A673 (cell line): ENCODE data around the gene DYNLRB2. TPM values are rescaled to one million over a fixed set of nuclear protein-coding genes. Genes with fewer than 3 reads are reported as not detected.

ENCODE experiments used
- BruUV-seq: library from RNA; stranded (reverse); fragments of 400-500 nt; replicated peaks from 2 replicates; lab custom pipeline; 2021; lab: Mats Ljungman, UMichigan
- CTCF ChIA-PET: fragments of 300-600 bp; sonication (Branson Sonifier 250); formaldehyde crosslinking; loops from one replicate; lab custom pipeline; 2022; ENCODE audit warnings: antibody characterized with exemption; lab: Charles Lee
- POLR2A ChIA-PET: fragments of 300-600 bp; sonication (Branson Sonifier 250); formaldehyde crosslinking; loops from one replicate; lab custom pipeline; 2022; ENCODE audit warnings: antibody characterized with exemption; ENCODE audit not compliant: low non-redundant PET; lab: Charles Lee
- DNase-seq: peaks from one replicate; pipeline ENCODE4 v3.0.0-alpha.2; 2015; ENCODE audit warnings: low spot score
- H3K27ac ChIP-seq: fragments of 200-600 bp; sonication (generic); 2 replicates; pipeline ENCODE4 v1.5.1; 2016; ENCODE audit warnings: mixed run types, low read depth, mild to moderate bottlenecking, mixed read lengths, antibody characterized with exemption, low read length; ENCODE audit not compliant: poor library complexity, severe bottlenecking
- H3K27me3 ChIP-seq: fragments of 200-600 bp; sonication (generic); replicated peaks from 2 replicates; pipeline ENCODE4 v1.6.1; 2017; ENCODE audit warnings: mixed run types, low read depth, mild to moderate bottlenecking, mixed read lengths, antibody characterized with exemption, low read length; ENCODE audit not compliant: insufficient read depth, poor library complexity
- H3K36me3 ChIP-seq: fragments of 200-600 bp; sonication (generic); 2 replicates; pipeline ENCODE4 v1.6.1; 2016; ENCODE audit warnings: mixed run types, mild to moderate bottlenecking, mixed read lengths, antibody characterized with exemption, low read length; ENCODE audit not compliant: insufficient read depth, poor library complexity, severe bottlenecking
- H3K4me1 ChIP-seq: fragments of 200-600 bp; sonication (generic); 2 replicates; pipeline ENCODE4 v1.6.1; 2017; ENCODE audit warnings: mixed run types, mild to moderate bottlenecking, mixed read lengths, antibody characterized with exemption, low read length; ENCODE audit not compliant: insufficient read depth, poor library complexity, severe bottlenecking
- H3K4me3 ChIP-seq: fragments of 200-600 bp; sonication (generic); 2 replicates; pipeline ENCODE4 v1.5.1; 2016; ENCODE audit warnings: low read depth, mixed run types, mild to moderate bottlenecking, mixed read lengths, low read length; ENCODE audit not compliant: poor library complexity, severe bottlenecking
- H3K9me3 ChIP-seq: fragments of 200-600 bp; sonication (generic); 2 replicates; pipeline ENCODE4 v1.6.1; 2016; ENCODE audit warnings: mixed run types, low read depth, mild to moderate bottlenecking, mixed read lengths, antibody characterized with exemption, low read length; ENCODE audit not compliant: poor library complexity, severe bottlenecking
- EZH2 ChIP-seq: fragments of 200-600 bp; sonication (generic); IDR thresholded peaks from 2 replicates; pipeline ENCODE4 v1.6.1; 2017; ENCODE audit warnings: borderline replicate concordance, low read depth, mild to moderate bottlenecking, mixed read lengths, antibody characterized with exemption, low read length; ENCODE audit not compliant: poor library complexity, severe bottlenecking
- intact Hi-C: fragments of 100-400 bp; cut with micrococcal nuclease; formaldehyde crosslinking; loops from one replicate; pipeline ENCODE4 v1.10.0; 2022; ENCODE audit not compliant: unreplicated experiment
- total RNA-seq: library from RNA; stranded (reverse); gene quantifications from 2 replicates; pipeline ENCODE4 v1.2.3, GENCODE V29; 2021
- TF ChIP-seq, protein P1 (sequence below): fragments of 300-800, 200-600 bp; sonication (generic); conservative IDR thresholded peaks from 2 replicates; pipeline ENCODE4 v1.5.1; 2017; ENCODE audit warnings: low read depth, mild to moderate bottlenecking, antibody characterized with exemption, low read length, moderate library complexity, mixed read lengths

The DYNLRB2 gene
- total RNA-seq, 1 experiment from 2014 or later = not detected

DNA sequence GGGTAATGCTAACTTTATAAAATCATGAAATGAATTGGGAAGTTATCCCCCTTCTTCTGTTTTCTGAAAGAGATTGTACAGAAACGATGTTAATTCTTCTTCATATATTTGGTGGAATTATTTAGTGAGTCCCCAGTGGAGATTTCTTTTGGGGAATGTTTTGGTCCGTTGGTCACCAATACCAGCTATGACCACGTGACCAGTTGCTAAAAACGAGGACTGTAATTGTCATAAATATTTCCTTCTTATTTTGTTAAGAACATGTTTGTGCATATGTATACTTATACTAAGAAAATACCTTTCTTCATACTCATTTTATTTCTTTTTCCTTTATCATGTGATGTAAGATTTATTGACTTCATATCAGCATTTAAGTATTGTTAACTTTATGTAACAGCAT is 10.3 kb upstream of the DYNLRB2 start:
- intact Hi-C loops = no loop called here
- no peak for DNase-seq
- TF ChIP-seq, protein P1, sequence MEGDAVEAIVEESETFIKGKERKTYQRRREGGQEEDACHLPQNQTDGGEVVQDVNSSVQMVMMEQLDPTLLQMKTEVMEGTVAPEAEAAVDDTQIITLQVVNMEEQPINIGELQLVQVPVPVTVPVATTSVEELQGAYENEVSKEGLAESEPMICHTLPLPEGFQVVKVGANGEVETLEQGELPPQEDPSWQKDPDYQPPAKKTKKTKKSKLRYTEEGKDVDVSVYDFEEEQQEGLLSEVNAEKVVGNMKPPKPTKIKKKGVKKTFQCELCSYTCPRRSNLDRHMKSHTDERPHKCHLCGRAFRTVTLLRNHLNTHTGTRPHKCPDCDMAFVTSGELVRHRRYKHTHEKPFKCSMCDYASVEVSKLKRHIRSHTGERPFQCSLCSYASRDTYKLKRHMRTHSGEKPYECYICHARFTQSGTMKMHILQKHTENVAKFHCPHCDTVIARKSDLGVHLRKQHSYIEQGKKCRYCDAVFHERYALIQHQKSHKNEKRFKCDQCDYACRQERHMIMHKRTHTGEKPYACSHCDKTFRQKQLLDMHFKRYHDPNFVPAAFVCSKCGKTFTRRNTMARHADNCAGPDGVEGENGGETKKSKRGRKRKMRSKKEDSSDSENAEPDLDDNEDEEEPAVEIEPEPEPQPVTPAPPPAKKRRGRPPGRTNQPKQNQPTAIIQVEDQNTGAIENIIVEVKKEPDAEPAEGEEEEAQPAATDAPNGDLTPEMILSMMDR = no peak
- no peak for TF ChIP-seq EZH2
- peaks cover 4% of the 10 kb centered on the region for H3K27me3 ChIP-seq
- H3K9me3 ChIP-seq = no peaks in the 10 kb centered on the region
- CTCF ChIA-PET = no interaction called here
- H3K4me1 ChIP-seq = no peaks in the 10 kb centered on the region
- POLR2A ChIA-PET = no interaction called here
- H3K36me3 ChIP-seq = no peaks in the 10 kb centered on the region
- no peak overlapping the region for H3K27ac ChIP-seq
- H3K4me3 ChIP-seq = no peak overlapping the region
- no TSS peak for BruUV-seq

DNA sequence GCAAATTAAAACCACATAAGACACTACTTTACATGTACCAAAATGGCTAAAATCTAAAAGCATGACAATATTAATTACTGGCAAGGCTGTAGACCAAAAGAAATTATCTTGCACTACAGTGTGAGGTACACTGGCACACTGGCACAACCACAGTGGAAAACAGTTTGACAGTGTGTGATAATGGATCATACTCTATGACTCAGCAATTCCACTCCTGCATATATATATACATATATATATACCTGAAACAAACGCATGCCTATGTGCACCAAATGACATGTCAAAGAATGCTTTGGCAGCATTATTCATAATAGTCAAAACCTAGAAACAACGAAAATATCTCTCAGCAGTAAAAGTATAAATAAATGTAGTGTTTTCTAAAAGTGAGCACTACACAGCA is 4.6 kb upstream of the DYNLRB2 start:
- intact Hi-C loops = no loop called here
- Histone ChIP-seq H3K27me3 (peaks cover 4% of the 10 kb centered on the region), H3K27ac (no peak overlapping the region), H3K4me1 (no peaks in the 10 kb centered on the region), H3K4me3 (no peak overlapping the region), H3K9me3 (no peaks in the 10 kb centered on the region), H3K36me3 (no peaks in the 10 kb centered on the region)
- TF ChIP-seq, protein P1 = no peak
- no peak for TF ChIP-seq EZH2
- ChIA-PET POLR2A (no interaction called here), CTCF (no interaction called here)
- no TSS peak for BruUV-seq
- DNase-seq = no peak

DNA sequence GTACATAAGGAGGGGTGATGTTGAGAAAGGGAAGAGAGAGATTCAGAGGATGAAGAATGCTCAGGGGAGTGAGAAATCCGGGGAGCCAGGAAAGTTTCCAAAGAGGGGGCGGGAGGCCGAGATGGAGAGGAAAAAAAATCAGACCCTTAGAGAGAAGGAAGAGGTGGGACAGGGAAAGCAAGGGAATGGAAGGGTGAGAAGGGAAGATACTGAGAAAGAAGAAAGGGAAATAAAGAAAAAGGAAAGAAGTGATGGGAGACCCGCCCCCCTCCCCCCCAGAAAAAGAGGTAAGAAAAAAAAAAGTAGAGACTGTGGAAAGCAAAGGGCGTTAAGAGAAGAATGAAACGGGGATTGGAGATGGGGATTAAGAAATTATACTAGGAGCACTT is 507 bp downstream of the DYNLRB2 start:
- POLR2A ChIA-PET = no interaction called here
- no peaks in the 10 kb centered on the region for H3K36me3 ChIP-seq
- BruUV-seq = no TSS peak
- TF ChIP-seq EZH2 = no peak
- TF ChIP-seq, protein P1 = no peak
- no peak overlapping the region for H3K27ac ChIP-seq
- H3K4me3 ChIP-seq = peak overlapping the region; percentile 36
- intact Hi-C loops = no loop called here
- no peak for DNase-seq
- no peaks in the 10 kb centered on the region for H3K9me3 ChIP-seq
- CTCF ChIA-PET = no interaction called here
- no peaks in the 10 kb centered on the region for H3K4me1 ChIP-seq
- no peaks in the 10 kb centered on the region for H3K27me3 ChIP-seq
